IMR-90 (cell line): ENCODE results near the gene TOR1AIP2. TPM values are rescaled to one million over a fixed set of nuclear protein-coding genes. Genes with fewer than 3 reads are reported as not detected.
A peak's percentile ranks its signal among the peaks of the same experiment; 100 is the strongest.

Experiments
- ATAC-seq: fragments of 200-7000 bp; cut with Tn5 transposase; 2 replicates; pipeline ENCODE4 v1.9.1; 2020; ENCODE audit warnings: low read depth, mild to moderate bottlenecking, moderate library complexity
- BruUV-seq: library from RNA; stranded (reverse); fragments of 400-500 nt; replicated peaks from 2 replicates; lab custom pipeline; 2021; lab: Mats Ljungman, UMichigan
- CTCF ChIA-PET: fragments of 300-600 bp; formaldehyde crosslinking; extraction: SDS; loops from one replicate; lab custom pipeline; 2021; ENCODE audit warnings: antibody characterized with exemption; lab: Yijun Ruan, JAX
- POLR2A ChIA-PET: fragments of 300-600 bp; sonication (Branson Sonifier 250); formaldehyde crosslinking; loops from one replicate; lab custom pipeline; 2022; ENCODE audit warnings: antibody characterized with exemption; ENCODE audit not compliant: unreplicated experiment; lab: Charles Lee
- DNase-seq: peaks from one replicate; pipeline ENCODE4 v3.0.0; 2013
- H2AFZ ChIP-seq: replicated peaks from 2 replicates; pipeline ENCODE3; 2013; ENCODE audit warnings: low read length, mild to moderate bottlenecking; ENCODE audit not compliant: poor library complexity
- H2AK5ac ChIP-seq: 2 replicates; pipeline ENCODE4 v1.6.1; 2013; ENCODE audit warnings: low read depth, low read length, inconsistent platforms
- H2AK9ac ChIP-seq: replicated peaks from 2 replicates; pipeline ENCODE3; 2013; ENCODE audit warnings: mild to moderate bottlenecking, low read depth, low read length, moderate library complexity; ENCODE audit not compliant: poor library complexity
- H2BK120ac ChIP-seq: 2 replicates; pipeline ENCODE4 v1.6.1; 2013; ENCODE audit warnings: low read depth, low read length, inconsistent platforms
- H2BK15ac ChIP-seq: 3 replicates; pipeline ENCODE4 v1.6.1; 2013; ENCODE audit warnings: low read depth, low read length, inconsistent platforms
- H2BK20ac ChIP-seq: 2 replicates; pipeline ENCODE4 v1.6.1; 2013; ENCODE audit warnings: low read depth, mild to moderate bottlenecking, inconsistent platforms, low read length, moderate library complexity
- H2BK5ac ChIP-seq: 2 replicates; pipeline ENCODE4 v1.6.1; 2013; ENCODE audit warnings: mild to moderate bottlenecking, low read depth, low read length, inconsistent platforms; ENCODE audit not compliant: poor library complexity, severe bottlenecking
- H3K14ac ChIP-seq: replicated peaks from 2 replicates; pipeline ENCODE4 v1.6.1; 2013; ENCODE audit warnings: low read depth, low read length, inconsistent platforms
- H3K18ac ChIP-seq: 2 replicates; pipeline ENCODE4 v1.6.1; 2013; ENCODE audit warnings: low read depth, low read length, control low read depth
- H3K23ac ChIP-seq: 2 replicates; pipeline ENCODE4 v1.6.1; 2013; ENCODE audit warnings: low read depth, low read length, inconsistent platforms
- H3K27ac ChIP-seq: 2 replicates; pipeline ENCODE4 v1.5.1; 2013; ENCODE audit warnings: mild to moderate bottlenecking, control low read depth, low read length; ENCODE audit not compliant: insufficient read depth
- H3K27me3 ChIP-seq: 2 replicates; pipeline ENCODE4 v1.6.1; 2013; ENCODE audit warnings: low read length; ENCODE audit not compliant: control insufficient read depth, insufficient read depth
- H3K36me3 ChIP-seq: 2 replicates; pipeline ENCODE4 v1.6.1; 2013; ENCODE audit warnings: low read length, mixed read lengths; ENCODE audit not compliant: control insufficient read depth, insufficient read depth
- H3K4ac ChIP-seq: 2 replicates; pipeline ENCODE4 v1.6.1; 2013; ENCODE audit warnings: low read depth, low read length, inconsistent platforms
- H3K4me1 ChIP-seq: 2 replicates; pipeline ENCODE4 v1.6.1; 2013; ENCODE audit warnings: low read length, mixed read lengths; ENCODE audit not compliant: control insufficient read depth, insufficient read depth
- H3K4me2 ChIP-seq: 2 replicates; pipeline ENCODE4 v1.6.1; 2013; ENCODE audit warnings: low read depth, mild to moderate bottlenecking, control low read depth, low read length, moderate library complexity
- H3K4me3 ChIP-seq: 2 replicates; pipeline ENCODE4 v1.5.1; 2013; ENCODE audit warnings: low read depth, mild to moderate bottlenecking, control low read depth, low read length, moderate library complexity; ENCODE audit not compliant: insufficient read depth
- H3K56ac ChIP-seq: 2 replicates; pipeline ENCODE4 v1.6.1; 2013; ENCODE audit warnings: low read length, inconsistent platforms; ENCODE audit not compliant: insufficient read depth; ENCODE audit errors: extremely low read depth
- H3K79me1 ChIP-seq, 2 experiments: 2 replicates each; pipeline ENCODE4 v1.6.1; 2013; ENCODE audit warnings: low read length in 2 of 2, inconsistent platforms in 1 of 2, low read depth in 1 of 2
- H3K9ac ChIP-seq: 2 replicates; pipeline ENCODE4 v1.6.1; 2013; ENCODE audit warnings: low read depth, low read length, control low read depth
- H3K9me1 ChIP-seq: 2 replicates; pipeline ENCODE4 v1.6.1; 2013; ENCODE audit warnings: low read length, inconsistent platforms; ENCODE audit not compliant: insufficient read depth
- H3K9me3 ChIP-seq: 2 replicates; pipeline ENCODE4 v1.6.1; 2013; ENCODE audit warnings: low read length; ENCODE audit not compliant: control insufficient read depth, insufficient read depth
- H4K20me1 ChIP-seq: 2 replicates; pipeline ENCODE4 v1.6.1; 2013; ENCODE audit warnings: low read length, inconsistent platforms; ENCODE audit not compliant: insufficient read depth
- H4K5ac ChIP-seq: 2 replicates; pipeline ENCODE4 v1.6.1; 2013; ENCODE audit warnings: mild to moderate bottlenecking, low read depth, low read length, control low read depth
- H4K8ac ChIP-seq, 2 experiments: 2 replicates each; pipeline ENCODE4 v1.6.1; 2013; ENCODE audit warnings: low read depth in 2 of 2, low read length in 2 of 2, control low read depth in 1 of 2, inconsistent platforms in 1 of 2
- H4K91ac ChIP-seq: 2 replicates; pipeline ENCODE4 v1.6.1; 2013; ENCODE audit warnings: low read depth, low read length, inconsistent platforms; ENCODE audit not compliant: insufficient read depth
- BHLHE40 ChIP-seq: fragments of 150-350 bp; IDR thresholded peaks from 2 replicates; pipeline ENCODE4 v1.6.1; 2016; ENCODE audit warnings: mild to moderate bottlenecking, low read depth, low read length
- CEBPB ChIP-seq: IDR thresholded peaks from 2 replicates; pipeline ENCODE4 v1.6.1; 2012; ENCODE audit warnings: low read depth, low read length, improper control_type of control experiment
- CTCF ChIP-seq: conservative IDR thresholded peaks from 2 replicates; pipeline ENCODE4 v1.5.1; 2012; ENCODE audit warnings: mild to moderate bottlenecking, low read depth, low read length, improper control_type of control experiment
- FOS ChIP-seq: fragments of 150-350 bp; IDR thresholded peaks from 2 replicates; pipeline ENCODE4 v1.6.1; 2016; ENCODE audit warnings: low read depth, low read length
- MXI1 ChIP-seq: IDR thresholded peaks from 2 replicates; pipeline ENCODE4 v1.6.1; 2012; ENCODE audit warnings: low read depth, mild to moderate bottlenecking, low read length, moderate library complexity, borderline replicate concordance
- NFE2L2 ChIP-seq: fragments of 150-350 bp; IDR thresholded peaks from 2 replicates; pipeline ENCODE4 v1.6.1; 2016; ENCODE audit warnings: low read depth, mild to moderate bottlenecking, low read length
- RCOR1 ChIP-seq: IDR thresholded peaks from 2 replicates; pipeline ENCODE4 v1.6.1; 2012; ENCODE audit warnings: mild to moderate bottlenecking, low read length, improper control_type of control experiment; ENCODE audit not compliant: insufficient replicate concordance
- SMC3 ChIP-seq: fragments of 150-350 bp; IDR thresholded peaks from 2 replicates; pipeline ENCODE4 v1.6.1; 2016; ENCODE audit warnings: low read depth, mild to moderate bottlenecking, antibody characterized with exemption, low read length, moderate library complexity
- WGBS, 2 experiments: methylation state at CpG; one replicate each; pipeline versions ENCODE4 v1.1.5 to v1.1.7; 2013; ENCODE audit warnings: missing lambda C conversion rate in 2 of 2; ENCODE audit not compliant: insufficient read length in 1 of 2; ENCODE audit errors: extremely low coverage in 2 of 2; 5-methylcytosine and 5-hydroxymethylcytosine counted together
- dilution Hi-C: fragments of 300-500 bp; cut with HindIII; formaldehyde crosslinking; loops from one replicate; pipeline ENCODE4 v1.14.3; 2018; ENCODE audit warnings: low sequenced_read_pairs; ENCODE audit not compliant: unreplicated experiment
- in situ Hi-C: fragments of 300-500 bp; cut with MboI; formaldehyde crosslinking; loops from 3 replicates; pipeline ENCODE4 v1.14.3; 2019; ENCODE audit warnings: low sequenced_read_pairs, inconsistent platforms, mixed read lengths
- intact Hi-C: fragments of 100-400 bp; cut with micrococcal nuclease; formaldehyde crosslinking; loops from 2 replicates; pipeline ENCODE4 v1.10.0; 2022
- polyA plus RNA-seq, 3 experiments: library from polyadenylated mRNA; depleted of rRNA; stranded (reverse); fragments of >200 nt; gene quantifications; 2 replicates each; pipeline ENCODE4 v1.2.3, GENCODE V29; 2012; ENCODE audit warnings: low replicate concordance in 1 of 3
- total RNA-seq: library from RNA; depleted of rRNA; stranded (reverse); fragments of >200 nt; gene quantifications from 2 replicates; pipeline ENCODE4 v1.2.3, GENCODE V29; 2012

Gene TOR1AIP2
- total and polyA plus RNA-seq, 2 of the 4 experiments (the other 2 are of a cell fraction), result 20.7 to 85.0 TPM

GRCh38 chr1:179808503-179808902 lies 69.1 kb downstream of the TOR1AIP2 start:
- Histone ChIP-seq H3K56ac (no peak overlapping the region), H3K4me3 (no peak overlapping the region), H3K27ac (no peak overlapping the region), H3K9me1 (no peaks in the 10 kb centered on the region), H4K8ac (no peak overlapping the region), H3K4me1 (peaks cover 9% of the 10 kb centered on the region), H4K5ac (no peak overlapping the region), H4K20me1 (no peaks in the 10 kb centered on the region), H3K4ac (no peak overlapping the region), H2BK15ac (peak overlapping the region; percentile 15; the same call in 1 of the 3 replicates), H3K18ac (peak overlapping the region; percentile 11; the same call in 1 of the 2 replicates), H2AK9ac (no peak overlapping the region), H3K27me3 (peaks cover 44% of the 10 kb centered on the region), H3K14ac (no peak overlapping the region), H2AFZ (no peak overlapping the region), H3K9ac (no peak overlapping the region), H2BK20ac (no peak overlapping the region), H2AK5ac (0 out of 2 replicates have a peak overlapping the region, but pooled peaks have one; percentile 20), H4K91ac (no peak overlapping the region), H3K36me3 (no peaks in the 10 kb centered on the region), H2BK5ac (peak overlapping the region; percentile 6), H3K4me2 (no peak overlapping the region), H3K9me3 (no peaks in the 10 kb centered on the region), H2BK120ac (no peak overlapping the region), H3K23ac (no peak overlapping the region), H3K79me1 (no peaks in the 10 kb centered on the region)
- in situ Hi-C loops (loop anchor here (25.0 kb wide), 1 partner anchor 571 kb away; the partner anchor contains the start of gene ABL2), intact Hi-C loops (loop anchor here (5.0 kb wide), 1 partner anchor 56 kb away; no protein-coding TSS in a partner anchor), dilution Hi-C loops (no loop called here)
- ChIA-PET POLR2A (no interaction called here), CTCF (interaction anchor here (0.8 to 4.1 kb wide), 5 partner anchors 10 to 103 kb away, joined by 4 to 131 read pairs (median 17); no protein-coding TSS in a partner anchor)
- TF ChIP-seq NFE2L2 (no peak), CEBPB (no peak), SMC3 (no peak), FOS (no peak), RCOR1 (no peak), CTCF (no peak), MXI1 (no peak), BHLHE40 (no peak)
- no peak for DNase-seq
- ATAC-seq, result 0 out of 2 replicates have a peak, but pooled peaks have one; percentile 7
- WGBS, 2 experiments, result no CpG with 5 or more reads among the region's 1 CpG
- no TSS peak for BruUV-seq
